HEK293T (cell line): Measurements from ENCODE around the gene CTBP1.

Source experiments
- ARNT ChIP-seq: fragments of 450-650 bp; IDR thresholded peaks from 2 replicates; pipeline ENCODE4 v1.6.1; 2017; ENCODE audit warnings: mild to moderate bottlenecking
- ELF4 ChIP-seq: fragments of 450-650 bp; IDR thresholded peaks from 2 replicates; pipeline ENCODE4 v1.6.1; 2017; ENCODE audit warnings: antibody characterized with exemption
- FOXK2 ChIP-seq: fragments of 450-650 bp; IDR thresholded peaks from 2 replicates; pipeline ENCODE4 v1.6.1; 2016; ENCODE audit warnings: mild to moderate bottlenecking
- NFRKB ChIP-seq: fragments of 450-650 bp; IDR thresholded peaks from 2 replicates; pipeline ENCODE4 v1.6.1; 2016; ENCODE audit warnings: mild to moderate bottlenecking, moderate library complexity
- PKNOX1 ChIP-seq: fragments of 450-650 bp; IDR thresholded peaks from 2 replicates; pipeline ENCODE4 v1.6.1; 2016
- TARDBP ChIP-seq: fragments of 450-650 bp; IDR thresholded peaks from 2 replicates; pipeline ENCODE4 v1.6.1; 2016

- TF ChIP-seq TARDBP (no peak), ELF4 (no peak), FOXK2 (no peak), ARNT (no peak), NFRKB (no peak), PKNOX1 (no peak)
Measured at GRCh38 chr4:1204286-1204827, 44.6 kb downstream of the CTBP1 start.
